Mesangial cell (primary cell): ENCODE results near the gene SAV1. TPM values are rescaled to one million over a fixed set of nuclear protein-coding genes. Genes with fewer than 3 reads are reported as not detected.

Experiments used
- total RNA-seq: library from RNA; depleted of rRNA; stranded (reverse); fragments of >200 nt; gene quantifications from 2 replicates; pipeline ENCODE4 v1.2.3, GENCODE V29; 2015

Gene SAV1
- 15.6 and 24.2 TPM in 2 replicates for total RNA-seq

GRCh38 chr14:50667996-50668825 is at the start of gene SAV1:
SAV1 (minus strand) TSS chr14:50668306; CDS start chr14:50667967, 339 bp downstream.

Other genes starting within 250 kb of the SAV1 start
- gene MAP4K5, start 135.7 kb downstream of the SAV1 start, total RNA-seq, result 73.3 and 75.8 TPM in 2 replicates
- gene ATL1, start 108.2 kb downstream of the SAV1 start, total RNA-seq, result 3.4 and 4.6 TPM in 2 replicates
- 15.3 and 19.1 TPM in 2 replicates for gene NIN, start 162.9 kb upstream of the SAV1 start, total RNA-seq
- gene ABHD12B, start 203.7 kb upstream of the SAV1 start, total RNA-seq, result 0.51 TPM in 1 of 2 replicates, not detected in the other